Natural killer cell (primary cell): ENCODE data around the gene IP6K2. TPM values are rescaled to one million over a fixed set of nuclear protein-coding genes. Genes with fewer than 3 reads are reported as not detected.
A peak's percentile ranks its signal among the peaks of the same experiment; 100 is the strongest.

ENCODE experiments used
- ATAC-seq, 3 donors: fragments of 150-1000 bp in 2 of 3; fragments of 200-7000 bp in 1 of 3; cut with Tn5 transposase; 1 replicate in 1 of 3; 2 replicates in 2 of 3; pipeline ENCODE4 v1.10.0; 2021; ENCODE audit warnings: mild to moderate bottlenecking in 2 of 3, moderate library complexity in 2 of 3
- DNase-seq, 2 donors: peaks; one replicate each; pipeline versions ENCODE4 v3.0.0 to v3.0.0-alpha.2; 2013 to 2021; ENCODE audit warnings: mixed read lengths in 1 of 2
- H3K27ac ChIP-seq: one replicate; pipeline ENCODE4 v1.5.1; 2013; ENCODE audit warnings: mild to moderate bottlenecking, low read length
- H3K27me3 ChIP-seq: one replicate; pipeline ENCODE4 v1.6.1; 2013; ENCODE audit warnings: low read length; ENCODE audit not compliant: control insufficient read depth, insufficient read depth
- H3K36me3 ChIP-seq: one replicate; pipeline ENCODE4 v1.6.1; 2013; ENCODE audit warnings: low read length; ENCODE audit not compliant: control insufficient read depth, insufficient read depth
- H3K4me1 ChIP-seq: one replicate; pipeline ENCODE4 v1.6.1; 2013; ENCODE audit warnings: low read length; ENCODE audit not compliant: control insufficient read depth, insufficient read depth
- H3K4me3 ChIP-seq: one replicate; pipeline ENCODE4 v1.5.1; 2013; ENCODE audit warnings: low read length
- H3K9me3 ChIP-seq: one replicate; pipeline ENCODE4 v1.6.1; 2013; ENCODE audit warnings: low read length; ENCODE audit not compliant: control insufficient read depth, insufficient read depth
- H3K27ac Mint-ChIP-seq, 2 donors: one replicate each; pipeline ENCODE4 v1.8.0; 2022; ENCODE audit warnings: mild to moderate bottlenecking in 2 of 2, mixed read lengths in 2 of 2, moderate library complexity in 1 of 2
- H3K27me3 Mint-ChIP-seq, 2 donors: one replicate each; pipeline ENCODE4 v1.8.0; 2022; ENCODE audit warnings: low read depth in 2 of 2, mixed read lengths in 2 of 2
- H3K36me3 Mint-ChIP-seq: one replicate; pipeline ENCODE4 v1.8.0; 2022; ENCODE audit warnings: mixed read lengths
- H3K4me1 Mint-ChIP-seq, 2 donors: one replicate each; pipeline ENCODE4 v1.8.0; 2022; ENCODE audit warnings: mixed read lengths in 2 of 2
- H3K4me3 Mint-ChIP-seq: one replicate; pipeline ENCODE4 v1.8.0; 2022; ENCODE audit warnings: mild to moderate bottlenecking, moderate library complexity, mixed read lengths
- H3K9me3 Mint-ChIP-seq, 2 donors: one replicate each; pipeline ENCODE4 v1.8.0; 2022; ENCODE audit warnings: mixed read lengths in 2 of 2
- WGBS: methylation state at CpG from one replicate; pipeline ENCODE4 v1.1.7; 2013; ENCODE audit warnings: missing lambda C conversion rate; ENCODE audit not compliant: insufficient coverage; 5-methylcytosine and 5-hydroxymethylcytosine counted together
- intact Hi-C: fragments of 100-400 bp; cut with micrococcal nuclease; formaldehyde crosslinking; loops from one replicate; pipeline ENCODE4 v1.14.2; 2022
- total RNA-seq, 4 donors: library from RNA; stranded (reverse); fragments of 120-200 nt in 1 of 4; gene quantifications; one replicate each; pipeline versions ENCODE4 v1.2.3 to v1.2.4, GENCODE V29; 2013 to 2022
- TF ChIP-seq, protein P1 (sequence below): fragments of 200-600 bp; IDR thresholded peaks from one replicate; pipeline ENCODE4 v1.8.0; 2022; ENCODE audit warnings: antibody characterized with exemption

Gene IP6K2
- total RNA-seq, 3 donors from 2014 or later (not counting 1 experiment from before 2014, with no cell fraction given): 140 to 151 (median 148) TPM

- H3K4me1 Mint-ChIP-seq: peaks cover 39 to 42% of the 10 kb centered on the region in 2 donors
- intact Hi-C loops: no loop called here
- Histone ChIP-seq H3K9me3 (no peaks in the 10 kb centered on the region), H3K36me3 (peaks cover 21% of the 10 kb centered on the region), H3K27ac (no peak overlapping the region), H3K27me3 (no peaks in the 10 kb centered on the region), H3K4me3 (no peak overlapping the region), H3K4me1 (peaks cover 9% of the 10 kb centered on the region)
- ATAC-seq (no peak), DNase-seq (no peak)
- H3K9me3 Mint-ChIP-seq: no peaks in the 10 kb centered on the region
- whole genome bisulfite sequencing: 91% methylated on average over 6 of the region's 6 CpGs
- H3K4me3 Mint-ChIP-seq: no peak overlapping the region
- no peaks in the 10 kb centered on the region for H3K27me3 Mint-ChIP-seq
- H3K27ac Mint-ChIP-seq: peak overlapping the region; percentile 47 to 49
- H3K36me3 Mint-ChIP-seq: peaks cover 7% of the 10 kb centered on the region
- TF ChIP-seq, protein P1, sequence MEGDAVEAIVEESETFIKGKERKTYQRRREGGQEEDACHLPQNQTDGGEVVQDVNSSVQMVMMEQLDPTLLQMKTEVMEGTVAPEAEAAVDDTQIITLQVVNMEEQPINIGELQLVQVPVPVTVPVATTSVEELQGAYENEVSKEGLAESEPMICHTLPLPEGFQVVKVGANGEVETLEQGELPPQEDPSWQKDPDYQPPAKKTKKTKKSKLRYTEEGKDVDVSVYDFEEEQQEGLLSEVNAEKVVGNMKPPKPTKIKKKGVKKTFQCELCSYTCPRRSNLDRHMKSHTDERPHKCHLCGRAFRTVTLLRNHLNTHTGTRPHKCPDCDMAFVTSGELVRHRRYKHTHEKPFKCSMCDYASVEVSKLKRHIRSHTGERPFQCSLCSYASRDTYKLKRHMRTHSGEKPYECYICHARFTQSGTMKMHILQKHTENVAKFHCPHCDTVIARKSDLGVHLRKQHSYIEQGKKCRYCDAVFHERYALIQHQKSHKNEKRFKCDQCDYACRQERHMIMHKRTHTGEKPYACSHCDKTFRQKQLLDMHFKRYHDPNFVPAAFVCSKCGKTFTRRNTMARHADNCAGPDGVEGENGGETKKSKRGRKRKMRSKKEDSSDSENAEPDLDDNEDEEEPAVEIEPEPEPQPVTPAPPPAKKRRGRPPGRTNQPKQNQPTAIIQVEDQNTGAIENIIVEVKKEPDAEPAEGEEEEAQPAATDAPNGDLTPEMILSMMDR: no peak
Observed at GRCh38 chr3:48702320-48702920, 14.6 kb downstream of the IP6K2 start.

- H3K4me1 ChIP-seq: peaks cover 5% of the 10 kb centered on the region
- intact Hi-C loops: no loop called here
- H3K4me1 Mint-ChIP-seq: peaks cover 32 to 36% of the 10 kb centered on the region in 2 donors
- H3K4me3 ChIP-seq: no peak overlapping the region
- no peaks in the 10 kb centered on the region for H3K27me3 ChIP-seq
- DNase-seq (no peak), ATAC-seq (no peak)
- no peaks in the 10 kb centered on the region for H3K9me3 ChIP-seq
- no peak overlapping the region for H3K27ac ChIP-seq
- peak overlapping the region in 1 of 2 donors; percentile 63 for H3K27ac Mint-ChIP-seq
- WGBS: 95% methylated on average over 7 of the region's 11 CpGs
- peaks cover 21% of the 10 kb centered on the region for H3K36me3 ChIP-seq
- no peak overlapping the region for H3K4me3 Mint-ChIP-seq
- TF ChIP-seq, protein P1: no peak
- H3K27me3 Mint-ChIP-seq: no peaks in the 10 kb centered on the region
- no peaks in the 10 kb centered on the region for H3K9me3 Mint-ChIP-seq
- peaks cover 7% of the 10 kb centered on the region for H3K36me3 Mint-ChIP-seq
Observed at GRCh38 chr3:48700731-48701405, 16.2 kb downstream of the IP6K2 start.

DNA sequence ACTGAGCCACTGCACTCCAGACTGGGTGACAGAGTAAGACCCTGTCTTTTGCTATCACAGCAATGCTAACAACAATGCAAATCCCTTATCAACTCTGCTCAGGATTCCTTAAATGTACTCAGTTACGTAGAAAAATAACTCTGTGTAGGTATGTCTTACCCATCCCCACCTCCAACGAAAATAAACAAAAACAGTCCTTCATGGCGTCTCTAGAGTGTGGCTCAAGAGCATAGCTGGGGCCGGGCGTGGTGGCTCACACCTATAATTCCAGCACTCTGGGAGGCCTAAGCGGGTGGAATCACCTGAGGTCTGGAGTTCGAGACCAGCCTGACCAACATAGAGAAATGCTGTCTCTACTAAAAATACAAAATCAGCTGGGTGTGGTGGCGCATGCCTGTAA, 18.1 kb downstream of the IP6K2 start:
- H3K27ac Mint-ChIP-seq: peak overlapping the region in 1 of 2 donors; percentile 41
- H3K36me3 Mint-ChIP-seq: peaks cover 7% of the 10 kb centered on the region

More for the DNA sequence above, 18.1 kb downstream of the IP6K2 start:
- Histone ChIP-seq H3K4me3 (no peak overlapping the region), H3K36me3 (peaks cover 37% of the 10 kb centered on the region), H3K9me3 (no peaks in the 10 kb centered on the region), H3K4me1 (peaks cover 5% of the 10 kb centered on the region), H3K27ac (no peak overlapping the region), H3K27me3 (no peaks in the 10 kb centered on the region)
- Mint-ChIP-seq H3K9me3 (no peaks in the 10 kb centered on the region), H3K4me3 (no peak overlapping the region), H3K4me1 (peaks cover 26 to 35% of the 10 kb centered on the region in 2 donors), H3K27me3 (no peaks in the 10 kb centered on the region)
- ATAC-seq: no peak
- DNase-seq: no peak
- intact Hi-C loops: no loop called here
- WGBS: 95% methylated on average over 8 of the region's 8 CpGs
- TF ChIP-seq, protein P1: no peak
